ENCODE measurements around the gene PLTP.
A peak's percentile ranks its signal among the peaks of the same experiment; 100 is the strongest.

PLTP gene

DNA sequence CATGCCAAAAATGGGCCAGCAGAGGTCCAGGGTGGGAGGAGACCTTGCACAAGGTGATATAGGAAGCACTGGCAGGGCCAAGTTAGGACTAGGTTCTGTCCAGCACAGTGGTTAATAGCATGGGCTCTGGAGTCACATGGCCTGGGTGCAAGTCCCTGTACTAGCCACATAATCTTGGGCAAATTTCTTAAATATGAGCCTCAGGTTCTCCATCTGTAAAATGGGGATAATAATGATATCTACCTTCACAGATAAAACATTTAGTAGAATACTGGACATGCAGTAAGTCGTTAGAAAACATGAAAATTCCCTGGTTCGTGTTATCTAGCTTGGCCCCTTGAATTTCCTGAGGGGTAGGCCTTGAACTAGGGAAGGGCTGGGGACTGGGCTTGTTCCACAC lies 14.7 kb downstream of the PLTP start:
- peaks cover 19% of the 10 kb centered on the region for H3K36me3 ChIP-seq (ENCODE audit: control insufficient read depth, insufficient read depth, low read length)
- 84 to 95% methylated on average over 2 of the region's 2 CpGs for whole genome bisulfite sequencing, 2 experiments
- H3K4me1 ChIP-seq (ENCODE audit: control insufficient read depth, insufficient read depth, low read length), result peaks cover 11% of the 10 kb centered on the region
- no peak overlapping the region for H3K27ac ChIP-seq (ENCODE audit: insufficient read depth, low read depth, low read length, poor library complexity, severe bottlenecking)
- no peaks in the 10 kb centered on the region for H3K27me3 ChIP-seq (ENCODE audit: control insufficient read depth, insufficient read depth, low read length, poor library complexity, severe bottlenecking)
- H3K4me3 ChIP-seq (ENCODE audit: insufficient read depth, low read depth, low read length), result no peak overlapping the region
- H3K9me3 ChIP-seq (ENCODE audit: control insufficient read depth, low read length), result no peaks in the 10 kb centered on the region

DNA sequence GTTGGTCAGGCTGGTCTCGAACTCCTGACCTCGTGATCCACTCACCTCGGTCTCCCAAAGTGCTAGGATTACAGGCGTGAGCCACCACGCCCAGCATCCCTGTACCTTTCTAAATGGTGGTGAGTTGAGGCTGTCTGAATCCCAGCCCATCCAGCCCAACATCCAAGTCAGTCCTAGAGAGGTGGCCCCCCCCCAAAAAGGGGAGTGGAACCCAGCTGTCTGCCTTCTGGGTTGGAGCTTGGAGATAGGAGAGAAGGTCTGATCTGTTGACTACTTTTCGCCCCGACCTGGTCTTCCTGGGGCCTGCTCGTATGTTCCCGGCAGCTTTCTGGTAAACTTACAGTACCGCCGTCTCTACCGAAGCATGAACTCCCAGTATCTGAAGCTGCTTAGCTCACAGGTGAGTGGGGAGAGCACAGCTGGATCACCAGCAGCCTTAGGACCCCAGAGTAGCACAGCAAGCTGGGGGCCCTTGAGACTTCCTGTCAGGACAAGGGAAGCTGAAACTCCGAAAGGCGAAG lies 15.3 kb downstream of the PLTP start:
- peaks cover 13% of the 10 kb centered on the region for H3K4me1 ChIP-seq (ENCODE audit: control insufficient read depth, insufficient read depth, low read length)
- H3K4me3 ChIP-seq (ENCODE audit: insufficient read depth, low read depth, low read length), result no peak overlapping the region
- H3K9me3 ChIP-seq (ENCODE audit: control insufficient read depth, low read length), result no peaks in the 10 kb centered on the region
- no peaks in the 10 kb centered on the region for H3K27me3 ChIP-seq (ENCODE audit: control insufficient read depth, insufficient read depth, low read length, poor library complexity, severe bottlenecking)
- no peak overlapping the region for H3K27ac ChIP-seq (ENCODE audit: insufficient read depth, low read depth, low read length, poor library complexity, severe bottlenecking)
- WGBS, 2 experiments, result 96 to 98% methylated on average over 14 of the region's 14 CpGs
- H3K36me3 ChIP-seq (ENCODE audit: control insufficient read depth, insufficient read depth, low read length), result peaks cover 14% of the 10 kb centered on the region

DNA sequence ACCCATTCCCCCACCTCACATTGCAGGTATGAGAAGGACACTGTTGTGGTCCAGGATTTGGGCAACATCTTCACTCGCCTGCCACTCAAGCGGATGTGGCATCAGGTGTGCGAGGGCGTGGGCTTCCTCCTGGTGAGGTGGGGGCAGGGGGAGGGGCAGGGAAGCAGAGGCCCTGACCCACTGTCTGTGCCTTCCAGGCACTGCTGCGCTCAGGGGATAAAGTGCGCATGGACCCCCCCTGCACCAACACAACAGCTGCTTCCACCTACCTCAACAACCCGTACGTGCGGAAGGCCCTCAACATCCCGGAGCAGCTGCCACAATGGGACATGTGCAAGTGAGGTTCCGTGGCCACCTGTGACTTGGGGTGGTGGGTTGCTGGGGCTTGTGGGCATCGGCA lies 17.2 kb downstream of the PLTP start:
- Histone ChIP-seq H3K27ac (ENCODE audit: insufficient read depth, low read depth, low read length, poor library complexity, severe bottlenecking) (no peak overlapping the region), H3K36me3 (ENCODE audit: control insufficient read depth, insufficient read depth, low read length) (no peaks in the 10 kb centered on the region), H3K4me1 (ENCODE audit: control insufficient read depth, insufficient read depth, low read length) (peaks cover 20% of the 10 kb centered on the region), H3K9me3 (ENCODE audit: control insufficient read depth, low read length) (no peaks in the 10 kb centered on the region), H3K4me3 (ENCODE audit: insufficient read depth, low read depth, low read length) (no peak overlapping the region), H3K27me3 (ENCODE audit: control insufficient read depth, insufficient read depth, low read length, poor library complexity, severe bottlenecking) (peaks cover 13% of the 10 kb centered on the region)
- 95 to 98% methylated on average over 12 of the region's 12 CpGs for WGBS, 2 experiments

DNA sequence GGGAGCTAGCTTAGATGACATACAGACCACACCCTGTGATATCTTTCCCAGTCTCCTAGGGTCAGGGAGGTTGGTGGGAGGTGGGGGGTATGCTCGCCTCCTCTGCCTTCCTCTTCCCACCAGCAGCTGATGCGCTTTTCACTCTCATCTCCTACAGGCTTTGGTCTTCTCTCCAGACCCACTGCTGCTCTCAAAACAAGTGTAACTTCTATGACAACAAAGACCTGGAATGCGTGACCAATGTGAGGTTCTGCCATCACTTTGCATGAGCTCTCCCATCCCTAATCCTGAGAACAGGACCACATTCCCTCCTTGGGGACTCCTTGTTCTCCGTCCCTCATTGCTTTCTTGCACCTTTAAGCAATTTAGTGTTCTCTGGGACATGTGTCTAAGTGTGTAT lies 18.1 kb downstream of the PLTP start:
- Histone ChIP-seq H3K27me3 (ENCODE audit: control insufficient read depth, insufficient read depth, low read length, poor library complexity, severe bottlenecking) (peaks cover 14% of the 10 kb centered on the region), H3K4me1 (ENCODE audit: control insufficient read depth, insufficient read depth, low read length) (peaks cover 20% of the 10 kb centered on the region), H3K9me3 (ENCODE audit: control insufficient read depth, low read length) (no peaks in the 10 kb centered on the region), H3K4me3 (ENCODE audit: insufficient read depth, low read depth, low read length) (no peak overlapping the region), H3K27ac (ENCODE audit: insufficient read depth, low read depth, low read length, poor library complexity, severe bottlenecking) (peak overlapping the region; percentile 72), H3K36me3 (ENCODE audit: control insufficient read depth, insufficient read depth, low read length) (no peaks in the 10 kb centered on the region)
- WGBS, 2 experiments, result 67 to 68% methylated on average over 4 of the region's 4 CpGs

DNA sequence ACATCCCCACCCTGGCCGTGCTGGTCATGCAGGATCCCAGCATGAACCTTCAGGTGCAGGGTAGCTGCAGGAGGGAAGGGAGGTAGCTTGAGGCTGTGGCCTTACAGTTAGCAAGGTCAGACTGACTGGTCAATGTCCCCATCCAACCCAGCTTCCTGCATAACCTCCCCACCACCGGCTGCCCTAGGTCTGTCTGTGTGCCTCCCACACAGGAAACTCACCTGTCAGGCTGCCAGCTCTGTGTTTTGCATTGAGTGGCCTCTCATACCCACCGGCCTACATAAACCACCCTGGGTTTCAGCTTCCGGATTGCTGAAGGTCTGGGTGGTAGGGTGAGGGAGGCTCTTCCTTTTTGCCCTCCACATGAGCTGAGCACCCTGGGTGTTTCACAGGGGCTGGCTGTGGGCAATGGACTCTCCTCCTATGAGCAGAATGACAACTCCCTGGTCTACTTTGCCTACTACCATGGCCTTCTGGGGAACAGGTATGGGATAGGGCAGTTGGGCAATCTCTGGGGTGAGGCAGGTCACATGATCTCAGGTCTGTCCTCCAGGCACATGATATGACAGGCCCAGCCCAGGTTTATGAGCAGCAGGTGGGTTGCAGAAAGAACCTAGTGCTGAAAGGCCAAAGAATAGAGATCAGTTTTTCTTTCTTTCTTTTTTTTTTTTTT lies 19.0 kb downstream of the PLTP start:
- Histone ChIP-seq H3K9me3 (ENCODE audit: control insufficient read depth, low read length) (no peaks in the 10 kb centered on the region), H3K27me3 (ENCODE audit: control insufficient read depth, insufficient read depth, low read length, poor library complexity, severe bottlenecking) (peaks cover 14% of the 10 kb centered on the region), H3K27ac (ENCODE audit: insufficient read depth, low read depth, low read length, poor library complexity, severe bottlenecking) (no peak overlapping the region), H3K4me1 (ENCODE audit: control insufficient read depth, insufficient read depth, low read length) (peaks cover 20% of the 10 kb centered on the region), H3K36me3 (ENCODE audit: control insufficient read depth, insufficient read depth, low read length) (no peaks in the 10 kb centered on the region), H3K4me3 (ENCODE audit: insufficient read depth, low read depth, low read length) (no peak overlapping the region)
- 95 to 98% methylated on average over 4 of the region's 4 CpGs for WGBS, 2 experiments

DNA sequence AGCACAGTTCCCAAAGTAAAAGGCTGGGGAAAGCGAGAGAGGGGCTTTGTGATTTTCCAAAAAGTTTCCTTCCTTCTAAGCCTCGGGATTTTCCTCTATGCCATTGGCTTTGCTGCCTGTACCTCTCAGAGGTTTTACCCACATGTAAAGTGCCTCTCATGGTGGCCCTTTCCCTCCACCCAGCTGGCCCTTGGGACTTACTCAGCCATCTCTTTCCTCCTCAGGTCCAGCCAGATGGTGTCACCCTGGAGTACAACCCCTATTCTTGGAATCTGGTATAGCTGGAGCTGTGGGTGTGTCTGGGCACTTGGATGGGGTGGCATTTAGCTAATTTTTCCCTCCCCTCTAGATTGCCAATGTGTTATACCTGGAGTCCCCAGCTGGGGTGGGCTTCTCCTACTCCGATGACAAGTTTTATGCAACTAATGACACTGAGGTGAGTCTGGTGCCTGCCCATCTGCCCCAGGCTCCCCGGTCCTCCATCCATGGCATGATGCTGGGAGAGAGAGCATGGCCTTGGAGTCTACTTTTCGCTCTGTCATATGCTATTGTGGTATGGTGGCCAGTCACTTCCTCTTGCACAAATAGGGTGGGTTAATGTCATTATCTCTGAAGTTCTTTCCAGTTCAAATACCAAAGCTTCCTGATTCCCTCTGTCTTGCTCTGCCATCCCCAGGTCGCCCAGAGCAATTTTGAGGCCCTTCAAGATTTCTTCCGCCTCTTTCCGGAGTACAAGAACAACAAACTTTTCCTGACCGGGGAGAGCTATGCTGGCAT lies 19.7 kb downstream of the PLTP start:
- H3K9me3 ChIP-seq (ENCODE audit: control insufficient read depth, low read length), result no peaks in the 10 kb centered on the region
- peaks cover 14% of the 10 kb centered on the region for H3K27me3 ChIP-seq (ENCODE audit: control insufficient read depth, insufficient read depth, low read length, poor library complexity, severe bottlenecking)
- H3K4me3 ChIP-seq (ENCODE audit: insufficient read depth, low read depth, low read length), result peak overlapping the region; percentile 64
- 88 to 91% methylated on average over 9 of the region's 9 CpGs for WGBS, 2 experiments
- H3K4me1 ChIP-seq (ENCODE audit: control insufficient read depth, insufficient read depth, low read length), result peaks cover 20% of the 10 kb centered on the region
- H3K27ac ChIP-seq (ENCODE audit: insufficient read depth, low read depth, low read length, poor library complexity, severe bottlenecking), result no peak overlapping the region
- H3K36me3 ChIP-seq (ENCODE audit: control insufficient read depth, insufficient read depth, low read length), result no peaks in the 10 kb centered on the region

DNA sequence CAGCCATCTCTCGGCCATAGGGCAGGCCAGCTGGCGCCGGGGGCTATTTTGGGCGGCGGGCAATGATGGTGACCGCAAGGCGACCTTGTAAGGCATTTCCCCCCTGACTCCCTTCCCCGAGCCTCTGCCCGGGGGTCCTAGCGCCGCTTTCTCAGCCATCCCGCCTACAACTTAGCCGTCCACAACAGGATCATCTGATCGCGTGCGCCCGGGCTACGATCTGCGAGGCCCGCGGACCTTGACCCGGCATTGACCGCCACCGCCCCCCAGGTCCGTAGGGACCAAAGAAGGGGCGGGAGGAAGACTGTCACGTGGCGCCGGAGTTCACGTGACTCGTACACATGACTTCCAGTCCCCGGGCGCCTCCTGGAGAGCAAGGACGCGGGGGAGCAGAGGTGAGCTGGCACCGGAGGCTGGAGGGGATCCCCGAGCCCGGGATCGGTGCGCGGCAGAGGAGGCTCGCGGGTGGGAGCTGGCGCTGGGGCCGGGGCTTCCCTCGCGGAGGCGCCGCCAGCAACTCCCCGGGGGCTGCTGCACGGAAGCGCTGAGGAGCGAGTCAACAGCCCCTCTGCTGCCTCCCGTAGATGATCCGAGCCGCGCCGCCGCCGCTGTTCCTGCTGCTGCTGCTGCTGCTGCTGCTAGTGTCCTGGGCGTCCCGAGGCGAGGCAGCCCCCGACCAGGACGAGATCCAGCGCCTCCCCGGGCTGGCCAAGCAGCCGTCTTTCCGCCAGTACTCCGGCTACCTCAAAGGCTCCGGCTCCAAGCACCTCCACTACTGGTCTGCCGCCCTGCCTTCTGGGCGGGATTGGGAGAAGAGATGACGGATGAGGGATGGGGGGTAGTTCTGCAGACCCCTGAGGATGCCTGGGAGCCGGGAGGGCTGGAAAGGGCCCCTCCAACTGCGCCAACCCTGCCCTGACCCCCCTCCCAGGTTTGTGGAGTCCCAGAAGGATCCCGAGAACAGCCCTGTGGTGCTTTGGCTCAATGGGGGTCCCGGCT lies 20.7 kb downstream of the PLTP start, which contains the start of the genes CTSA and NEURL2:
CTSA (plus strand) TSS at position 351 of the 999 bp plus-strand sequence; CDS start at position 585, 234 bp downstream.
NEURL2 (minus strand) TSS at position 224 of the 999 bp plus-strand sequence; CDS start at position 7, 217 bp downstream.
- Histone ChIP-seq H3K4me3 (ENCODE audit: insufficient read depth, low read depth, low read length) (peak within 1 kb of the TSS; percentile 64), H3K4me1 (ENCODE audit: control insufficient read depth, insufficient read depth, low read length) (peaks cover 20% of the 10 kb centered on the region), H3K27me3 (ENCODE audit: control insufficient read depth, insufficient read depth, low read length, poor library complexity, severe bottlenecking) (peaks cover 14% of the 10 kb centered on the region), H3K9me3 (ENCODE audit: control insufficient read depth, low read length) (no peaks in the 10 kb centered on the region), H3K27ac (ENCODE audit: insufficient read depth, low read depth, low read length, poor library complexity, severe bottlenecking) (no peak within 1 kb of the TSS), H3K36me3 (ENCODE audit: control insufficient read depth, insufficient read depth, low read length) (no peaks in the 10 kb centered on the region)
- 3% methylated on average over 78 of the region's 78 CpGs for WGBS, 2 experiments

DNA sequence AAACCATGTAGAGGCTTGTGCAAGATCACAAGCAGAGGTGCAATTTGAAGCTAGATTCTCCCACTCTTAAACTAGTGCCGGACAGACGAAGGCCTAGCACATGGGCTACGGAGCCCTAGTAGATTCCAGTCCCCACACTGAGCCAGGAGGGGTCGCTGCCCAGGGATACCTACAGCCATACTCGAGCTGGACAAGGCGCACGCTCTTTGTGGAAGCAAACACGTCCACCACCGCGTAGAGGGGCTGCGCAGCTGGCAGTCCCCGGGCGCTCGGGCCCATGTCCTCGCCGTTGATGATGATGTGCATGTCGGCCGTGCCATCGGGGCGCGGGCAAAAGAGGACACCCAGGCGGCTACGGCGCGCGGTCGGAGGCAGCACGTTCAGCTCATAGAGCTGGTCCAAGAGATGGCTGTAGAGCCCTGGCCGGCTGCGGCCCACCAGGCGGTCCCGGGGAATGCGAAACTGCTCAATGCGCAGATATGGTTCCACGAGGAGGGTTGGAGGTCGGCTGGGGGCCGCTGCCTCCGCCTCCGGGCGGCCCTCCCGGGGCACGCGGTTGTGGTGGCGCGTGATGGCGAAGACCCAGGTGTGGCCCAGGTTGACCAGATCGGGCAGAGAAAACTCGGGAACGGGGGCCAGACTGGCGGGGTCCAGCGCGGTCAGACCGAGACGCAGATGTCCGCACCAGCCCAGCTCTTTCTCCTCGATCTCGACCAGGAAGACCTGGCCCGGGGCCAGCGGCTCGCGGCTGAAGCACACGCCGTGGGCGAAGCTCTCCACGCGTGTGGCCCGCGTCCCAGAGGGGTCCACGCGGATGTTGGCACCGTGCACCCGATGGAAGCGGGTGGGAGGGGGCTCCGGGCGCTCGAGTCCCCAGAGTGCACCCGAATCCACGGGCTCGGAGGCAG lies 21.6 kb downstream of the PLTP start:
- Histone ChIP-seq H3K27me3 (ENCODE audit: control insufficient read depth, insufficient read depth, low read length, poor library complexity, severe bottlenecking) (peaks cover 14% of the 10 kb centered on the region), H3K4me3 (ENCODE audit: insufficient read depth, low read depth, low read length) (peak overlapping the region; percentile 64), H3K9me3 (ENCODE audit: control insufficient read depth, low read length) (no peaks in the 10 kb centered on the region), H3K27ac (ENCODE audit: insufficient read depth, low read depth, low read length, poor library complexity, severe bottlenecking) (no peak overlapping the region), H3K36me3 (ENCODE audit: control insufficient read depth, insufficient read depth, low read length) (no peaks in the 10 kb centered on the region), H3K4me1 (ENCODE audit: control insufficient read depth, insufficient read depth, low read length) (peaks cover 20% of the 10 kb centered on the region)
- 3 to 4% methylated on average over 79 of the region's 79 CpGs for WGBS, 2 experiments

DNA sequence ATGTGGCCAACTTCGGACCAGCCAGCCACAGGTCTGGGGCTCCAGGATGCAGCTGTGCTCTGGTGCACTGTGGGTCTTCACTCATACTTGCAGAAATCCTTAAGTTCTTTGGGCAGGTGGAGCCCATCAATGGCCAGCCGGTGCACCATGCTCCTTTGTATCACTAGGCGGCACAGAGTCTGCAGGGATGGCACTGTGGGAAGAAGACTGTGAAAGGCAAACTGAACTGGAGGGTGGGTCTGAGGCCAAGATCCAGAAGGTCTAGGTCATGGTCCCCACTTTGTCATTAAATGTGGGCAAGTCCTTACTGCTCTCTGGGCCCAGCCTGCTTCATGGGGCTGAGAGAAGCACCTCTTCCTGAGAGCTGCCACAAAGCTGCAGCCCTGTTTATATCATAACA lies 23.3 kb downstream of the PLTP start:
- Histone ChIP-seq H3K4me3 (ENCODE audit: insufficient read depth, low read depth, low read length) (no peak overlapping the region), H3K27me3 (ENCODE audit: control insufficient read depth, insufficient read depth, low read length, poor library complexity, severe bottlenecking) (peaks cover 14% of the 10 kb centered on the region), H3K4me1 (ENCODE audit: control insufficient read depth, insufficient read depth, low read length) (peaks cover 12% of the 10 kb centered on the region), H3K9me3 (ENCODE audit: control insufficient read depth, low read length) (no peaks in the 10 kb centered on the region), H3K27ac (ENCODE audit: insufficient read depth, low read depth, low read length, poor library complexity, severe bottlenecking) (no peak overlapping the region), H3K36me3 (ENCODE audit: control insufficient read depth, insufficient read depth, low read length) (peaks cover 3% of the 10 kb centered on the region)
- WGBS, 2 experiments, result 94 to 95% methylated on average over 3 of the region's 3 CpGs

Data from ectodermal cell (in vitro differentiated cells).